Panc1 (cell line): ENCODE data around the gene GPRC5D. TPM values are rescaled to one million over a fixed set of nuclear protein-coding genes. Genes with fewer than 3 reads are reported as not detected.

Experiments
- ATAC-seq: fragments of 200-7000 bp; cut with Tn5 transposase; 2 replicates; pipeline ENCODE4 v1.9.1; 2020; ENCODE audit warnings: mild to moderate bottlenecking, moderate library complexity
- BruUV-seq: library from RNA; stranded (reverse); fragments of 400-500 nt; replicated peaks from 2 replicates; lab custom pipeline; 2021; lab: Mats Ljungman, UMichigan
- CTCF ChIA-PET: fragments of 300-600 bp; sonication (Branson Sonifier 250); formaldehyde crosslinking; loops from one replicate; lab custom pipeline; 2022; ENCODE audit warnings: antibody characterized with exemption; lab: Charles Lee
- POLR2A ChIA-PET: fragments of 300-600 bp; sonication (Branson Sonifier 250); formaldehyde crosslinking; loops from one replicate; lab custom pipeline; 2022; ENCODE audit warnings: antibody characterized with exemption; lab: Charles Lee
- DNase-seq: peaks from one replicate; pipeline ENCODE4 v3.0.0-alpha.2; 2010; ENCODE audit warnings: low read depth, low spot score
- H3K27ac ChIP-seq: 2 replicates; pipeline ENCODE4 v1.5.1; 2011; ENCODE audit warnings: mild to moderate bottlenecking, low read length, inconsistent platforms
- H3K27me3 ChIP-seq: fragments of 200-500 bp; sonication (Bioruptor generic); 2 replicates; pipeline ENCODE4 v1.6.0; 2014; ENCODE audit warnings: low read length, inconsistent platforms; ENCODE audit not compliant: control insufficient read depth, insufficient read depth
- H3K36me3 ChIP-seq: fragments of 200-500 bp; sonication (Bioruptor generic); 2 replicates; pipeline ENCODE4 v1.5.1; 2014; ENCODE audit warnings: inconsistent platforms, mild to moderate bottlenecking, low read length, moderate library complexity; ENCODE audit not compliant: control insufficient read depth, insufficient read depth
- H3K4me1 ChIP-seq: 2 replicates; pipeline ENCODE4 v1.5.1; 2011; ENCODE audit warnings: inconsistent platforms, mild to moderate bottlenecking, low read length, moderate library complexity; ENCODE audit not compliant: control insufficient read depth, insufficient read depth
- H3K4me3 ChIP-seq, 2 experiments: 2 replicates each; pipeline ENCODE4 v1.5.1; 2011 to 2012; ENCODE audit warnings: low read depth in 2 of 2, low read length in 2 of 2, mild to moderate bottlenecking in 2 of 2, inconsistent platforms in 1 of 2, moderate library complexity in 1 of 2
- H3K9me3 ChIP-seq: fragments of 200-500 bp; sonication (Bioruptor generic); 2 replicates; pipeline ENCODE4 v1.5.1; 2014; ENCODE audit warnings: low read depth, mild to moderate bottlenecking, inconsistent platforms, low read length, moderate library complexity; ENCODE audit not compliant: control insufficient read depth, insufficient read depth
- POLR2AphosphoS5 ChIP-seq: IDR thresholded peaks from 2 replicates; pipeline ENCODE4 v1.6.1; 2012; ENCODE audit warnings: mild to moderate bottlenecking, low read depth, low read length, moderate library complexity
- SIN3A ChIP-seq: IDR thresholded peaks from 2 replicates; pipeline ENCODE4 v1.6.1; 2012; ENCODE audit warnings: low read depth, mild to moderate bottlenecking, low read length, moderate library complexity, borderline replicate concordance; ENCODE audit not compliant: insufficient read depth
- TCF7L2 ChIP-seq: IDR thresholded peaks from 2 replicates; pipeline ENCODE4 v1.6.1; 2011; ENCODE audit warnings: mild to moderate bottlenecking, low read depth, low read length, inconsistent platforms
- in situ Hi-C: cut with HindIII; loops from 2 replicates; pipeline ENCODE4 v1.10.0; 2016; ENCODE audit warnings: low sequenced_read_pairs, low pct_unique_long_range_greater_than_20kb
- intact Hi-C: fragments of 100-400 bp; cut with micrococcal nuclease; formaldehyde crosslinking; loops from one replicate; pipeline ENCODE4 v1.10.0; 2022; ENCODE audit not compliant: unreplicated experiment
- total RNA-seq: library from RNA; stranded (reverse); gene quantifications from one replicate; pipeline ENCODE4 v1.2.1, GENCODE V29; 2021; ENCODE audit not compliant: unreplicated experiment
- TF ChIP-seq, protein P1 (sequence below): fragments of 450-650 bp; IDR thresholded peaks from 2 replicates; pipeline ENCODE4 v1.5.1; 2017; ENCODE audit warnings: mild to moderate bottlenecking
- TF ChIP-seq, protein P2 (sequence below), 2 experiments: IDR thresholded peaks; 2 replicates each; pipeline ENCODE4 v1.6.1; 2011 to 2012; ENCODE audit warnings: low read depth in 2 of 2, control low read depth in 1 of 2, low read length in 1 of 2, mild to moderate bottlenecking in 1 of 2, moderate library complexity in 1 of 2; ENCODE audit not compliant: insufficient read depth in 1 of 2

The GPRC5D gene
- total RNA-seq, 1 experiment from 2014 or later: not detected

- ChIA-PET CTCF (no interaction called here), POLR2A (no interaction called here)
- intact Hi-C loops (loop anchor here (5.0 to 10.0 kb wide), 3 partner anchors 66 to 199 kb away; partner anchors contain the start of genes APOLD1 and DDX47), in situ Hi-C loops (no loop called here)
- BruUV-seq: no TSS peak
- no peaks in the 10 kb centered on the region; the same call in 1 of the 2 replicates for H3K4me1 ChIP-seq
- peaks cover 4% of the 10 kb centered on the region; the same call in 1 of the 2 replicates for H3K36me3 ChIP-seq
- no peak overlapping the region for H3K4me3 ChIP-seq
- TF ChIP-seq POLR2AphosphoS5: no peak
- TF ChIP-seq, protein P1, sequence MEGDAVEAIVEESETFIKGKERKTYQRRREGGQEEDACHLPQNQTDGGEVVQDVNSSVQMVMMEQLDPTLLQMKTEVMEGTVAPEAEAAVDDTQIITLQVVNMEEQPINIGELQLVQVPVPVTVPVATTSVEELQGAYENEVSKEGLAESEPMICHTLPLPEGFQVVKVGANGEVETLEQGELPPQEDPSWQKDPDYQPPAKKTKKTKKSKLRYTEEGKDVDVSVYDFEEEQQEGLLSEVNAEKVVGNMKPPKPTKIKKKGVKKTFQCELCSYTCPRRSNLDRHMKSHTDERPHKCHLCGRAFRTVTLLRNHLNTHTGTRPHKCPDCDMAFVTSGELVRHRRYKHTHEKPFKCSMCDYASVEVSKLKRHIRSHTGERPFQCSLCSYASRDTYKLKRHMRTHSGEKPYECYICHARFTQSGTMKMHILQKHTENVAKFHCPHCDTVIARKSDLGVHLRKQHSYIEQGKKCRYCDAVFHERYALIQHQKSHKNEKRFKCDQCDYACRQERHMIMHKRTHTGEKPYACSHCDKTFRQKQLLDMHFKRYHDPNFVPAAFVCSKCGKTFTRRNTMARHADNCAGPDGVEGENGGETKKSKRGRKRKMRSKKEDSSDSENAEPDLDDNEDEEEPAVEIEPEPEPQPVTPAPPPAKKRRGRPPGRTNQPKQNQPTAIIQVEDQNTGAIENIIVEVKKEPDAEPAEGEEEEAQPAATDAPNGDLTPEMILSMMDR: peak; percentile 72
- no peak overlapping the region for H3K27ac ChIP-seq
- DNase-seq (no peak), ATAC-seq (peak; percentile 90)
- no peaks in the 10 kb centered on the region for H3K27me3 ChIP-seq
- H3K9me3 ChIP-seq: no peaks in the 10 kb centered on the region
Measured at GRCh38 chr12:12983420-12984035, 31.6 kb upstream of the GPRC5D start.

DNA sequence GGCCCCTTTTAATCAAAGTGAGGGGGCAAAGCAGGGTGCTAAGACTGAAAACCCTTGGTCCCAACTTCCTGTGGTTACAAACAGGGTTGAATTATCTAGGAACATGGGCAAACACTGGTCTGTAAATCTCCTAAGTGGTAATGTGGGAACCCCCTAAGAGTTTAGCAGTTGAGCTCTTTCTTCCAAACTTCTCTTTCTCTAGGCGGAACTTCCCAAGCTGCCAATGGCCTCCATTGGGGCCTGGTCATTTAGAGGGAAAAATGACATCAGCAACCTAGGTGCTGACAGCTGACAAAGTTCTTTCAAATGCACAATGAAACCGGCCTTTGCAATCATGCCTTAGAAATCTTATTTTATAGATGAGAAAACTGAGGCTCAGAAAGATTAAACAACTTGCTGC lies 30.4 kb upstream of the GPRC5D start:
- peaks cover 2% of the 10 kb centered on the region; the same call in 1 of the 2 replicates for H3K36me3 ChIP-seq
- H3K4me1 ChIP-seq: no peaks in the 10 kb centered on the region; the same call in 1 of the 2 replicates
- CTCF ChIA-PET: interaction anchor here (0.6 kb wide), 1 partner anchor 613 kb away, joined by 7 read pairs; no protein-coding TSS in a partner anchor
- no peak overlapping the region for H3K27ac ChIP-seq
- BruUV-seq: no TSS peak
- DNase-seq (no peak), ATAC-seq (no peak)
- intact Hi-C loops: loop anchor here (5.0 to 10.0 kb wide), 3 partner anchors 65 to 198 kb away; partner anchors contain the start of genes APOLD1 and DDX47
- in situ Hi-C loops: no loop called here
- POLR2A ChIA-PET: no interaction called here
- H3K4me3 ChIP-seq: no peak overlapping the region
- TF ChIP-seq, protein P2, sequence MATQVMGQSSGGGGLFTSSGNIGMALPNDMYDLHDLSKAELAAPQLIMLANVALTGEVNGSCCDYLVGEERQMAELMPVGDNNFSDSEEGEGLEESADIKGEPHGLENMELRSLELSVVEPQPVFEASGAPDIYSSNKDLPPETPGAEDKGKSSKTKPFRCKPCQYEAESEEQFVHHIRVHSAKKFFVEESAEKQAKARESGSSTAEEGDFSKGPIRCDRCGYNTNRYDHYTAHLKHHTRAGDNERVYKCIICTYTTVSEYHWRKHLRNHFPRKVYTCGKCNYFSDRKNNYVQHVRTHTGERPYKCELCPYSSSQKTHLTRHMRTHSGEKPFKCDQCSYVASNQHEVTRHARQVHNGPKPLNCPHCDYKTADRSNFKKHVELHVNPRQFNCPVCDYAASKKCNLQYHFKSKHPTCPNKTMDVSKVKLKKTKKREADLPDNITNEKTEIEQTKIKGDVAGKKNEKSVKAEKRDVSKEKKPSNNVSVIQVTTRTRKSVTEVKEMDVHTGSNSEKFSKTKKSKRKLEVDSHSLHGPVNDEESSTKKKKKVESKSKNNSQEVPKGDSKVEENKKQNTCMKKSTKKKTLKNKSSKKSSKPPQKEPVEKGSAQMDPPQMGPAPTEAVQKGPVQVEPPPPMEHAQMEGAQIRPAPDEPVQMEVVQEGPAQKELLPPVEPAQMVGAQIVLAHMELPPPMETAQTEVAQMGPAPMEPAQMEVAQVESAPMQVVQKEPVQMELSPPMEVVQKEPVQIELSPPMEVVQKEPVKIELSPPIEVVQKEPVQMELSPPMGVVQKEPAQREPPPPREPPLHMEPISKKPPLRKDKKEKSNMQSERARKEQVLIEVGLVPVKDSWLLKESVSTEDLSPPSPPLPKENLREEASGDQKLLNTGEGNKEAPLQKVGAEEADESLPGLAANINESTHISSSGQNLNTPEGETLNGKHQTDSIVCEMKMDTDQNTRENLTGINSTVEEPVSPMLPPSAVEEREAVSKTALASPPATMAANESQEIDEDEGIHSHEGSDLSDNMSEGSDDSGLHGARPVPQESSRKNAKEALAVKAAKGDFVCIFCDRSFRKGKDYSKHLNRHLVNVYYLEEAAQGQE (IDR thresholded peaks at IDR 0.05; ENCODE audit: insufficient read depth in 1 of 2, low read depth in 2 of 2, low read length in 1 of 2): no peak
- TF ChIP-seq, protein P1: no peak
- TF ChIP-seq POLR2AphosphoS5 (no peak), TCF7L2 (no peak), SIN3A (no peak)
- H3K9me3 ChIP-seq: no peaks in the 10 kb centered on the region
- H3K27me3 ChIP-seq: no peaks in the 10 kb centered on the region
